IMR-90 (cell line): Measurements from ENCODE around the gene ARL14EP. TPM values are rescaled to one million over a fixed set of nuclear protein-coding genes. Genes with fewer than 3 reads are reported as not detected.

Experiments
- ATAC-seq: fragments of 200-7000 bp; cut with Tn5 transposase; 2 replicates; pipeline ENCODE4 v1.9.1; 2020; ENCODE audit warnings: low read depth, mild to moderate bottlenecking, moderate library complexity
- BruUV-seq: library from RNA; stranded (reverse); fragments of 400-500 nt; replicated peaks from 2 replicates; lab custom pipeline; 2021; lab: Mats Ljungman, UMichigan
- CTCF ChIA-PET: fragments of 300-600 bp; formaldehyde crosslinking; extraction: SDS; loops from one replicate; lab custom pipeline; 2021; ENCODE audit warnings: antibody characterized with exemption; lab: Yijun Ruan, JAX
- POLR2A ChIA-PET: fragments of 300-600 bp; sonication (Branson Sonifier 250); formaldehyde crosslinking; loops from one replicate; lab custom pipeline; 2022; ENCODE audit warnings: antibody characterized with exemption; ENCODE audit not compliant: unreplicated experiment; lab: Charles Lee
- DNase-seq: peaks from one replicate; pipeline ENCODE4 v3.0.0; 2013
- H2AFZ ChIP-seq: replicated peaks from 2 replicates; pipeline ENCODE3; 2013; ENCODE audit warnings: low read length, mild to moderate bottlenecking; ENCODE audit not compliant: poor library complexity
- H2AK5ac ChIP-seq: 2 replicates; pipeline ENCODE4 v1.6.1; 2013; ENCODE audit warnings: low read depth, low read length, inconsistent platforms
- H2AK9ac ChIP-seq: replicated peaks from 2 replicates; pipeline ENCODE3; 2013; ENCODE audit warnings: mild to moderate bottlenecking, low read depth, low read length, moderate library complexity; ENCODE audit not compliant: poor library complexity
- H2BK120ac ChIP-seq: 2 replicates; pipeline ENCODE4 v1.6.1; 2013; ENCODE audit warnings: low read depth, low read length, inconsistent platforms
- H2BK15ac ChIP-seq: 3 replicates; pipeline ENCODE4 v1.6.1; 2013; ENCODE audit warnings: low read depth, low read length, inconsistent platforms
- H2BK20ac ChIP-seq: 2 replicates; pipeline ENCODE4 v1.6.1; 2013; ENCODE audit warnings: low read depth, mild to moderate bottlenecking, inconsistent platforms, low read length, moderate library complexity
- H2BK5ac ChIP-seq: 2 replicates; pipeline ENCODE4 v1.6.1; 2013; ENCODE audit warnings: mild to moderate bottlenecking, low read depth, low read length, inconsistent platforms; ENCODE audit not compliant: poor library complexity, severe bottlenecking
- H3K14ac ChIP-seq: replicated peaks from 2 replicates; pipeline ENCODE4 v1.6.1; 2013; ENCODE audit warnings: low read depth, low read length, inconsistent platforms
- H3K18ac ChIP-seq: 2 replicates; pipeline ENCODE4 v1.6.1; 2013; ENCODE audit warnings: low read depth, low read length, control low read depth
- H3K23ac ChIP-seq: 2 replicates; pipeline ENCODE4 v1.6.1; 2013; ENCODE audit warnings: low read depth, low read length, inconsistent platforms
- H3K27ac ChIP-seq: 2 replicates; pipeline ENCODE4 v1.5.1; 2013; ENCODE audit warnings: mild to moderate bottlenecking, control low read depth, low read length; ENCODE audit not compliant: insufficient read depth
- H3K27me3 ChIP-seq: 2 replicates; pipeline ENCODE4 v1.6.1; 2013; ENCODE audit warnings: low read length; ENCODE audit not compliant: control insufficient read depth, insufficient read depth
- H3K36me3 ChIP-seq: 2 replicates; pipeline ENCODE4 v1.6.1; 2013; ENCODE audit warnings: low read length, mixed read lengths; ENCODE audit not compliant: control insufficient read depth, insufficient read depth
- H3K4ac ChIP-seq: 2 replicates; pipeline ENCODE4 v1.6.1; 2013; ENCODE audit warnings: low read depth, low read length, inconsistent platforms
- H3K4me1 ChIP-seq: 2 replicates; pipeline ENCODE4 v1.6.1; 2013; ENCODE audit warnings: low read length, mixed read lengths; ENCODE audit not compliant: control insufficient read depth, insufficient read depth
- H3K4me2 ChIP-seq: 2 replicates; pipeline ENCODE4 v1.6.1; 2013; ENCODE audit warnings: low read depth, mild to moderate bottlenecking, control low read depth, low read length, moderate library complexity
- H3K4me3 ChIP-seq: 2 replicates; pipeline ENCODE4 v1.5.1; 2013; ENCODE audit warnings: low read depth, mild to moderate bottlenecking, control low read depth, low read length, moderate library complexity; ENCODE audit not compliant: insufficient read depth
- H3K56ac ChIP-seq: 2 replicates; pipeline ENCODE4 v1.6.1; 2013; ENCODE audit warnings: low read length, inconsistent platforms; ENCODE audit not compliant: insufficient read depth; ENCODE audit errors: extremely low read depth
- H3K79me1 ChIP-seq, 2 experiments: 2 replicates each; pipeline ENCODE4 v1.6.1; 2013; ENCODE audit warnings: low read length in 2 of 2, inconsistent platforms in 1 of 2, low read depth in 1 of 2
- H3K9ac ChIP-seq: 2 replicates; pipeline ENCODE4 v1.6.1; 2013; ENCODE audit warnings: low read depth, low read length, control low read depth
- H3K9me1 ChIP-seq: 2 replicates; pipeline ENCODE4 v1.6.1; 2013; ENCODE audit warnings: low read length, inconsistent platforms; ENCODE audit not compliant: insufficient read depth
- H3K9me3 ChIP-seq: 2 replicates; pipeline ENCODE4 v1.6.1; 2013; ENCODE audit warnings: low read length; ENCODE audit not compliant: control insufficient read depth, insufficient read depth
- H4K20me1 ChIP-seq: 2 replicates; pipeline ENCODE4 v1.6.1; 2013; ENCODE audit warnings: low read length, inconsistent platforms; ENCODE audit not compliant: insufficient read depth
- H4K5ac ChIP-seq: 2 replicates; pipeline ENCODE4 v1.6.1; 2013; ENCODE audit warnings: mild to moderate bottlenecking, low read depth, low read length, control low read depth
- H4K8ac ChIP-seq, 2 experiments: 2 replicates each; pipeline ENCODE4 v1.6.1; 2013; ENCODE audit warnings: low read depth in 2 of 2, low read length in 2 of 2, control low read depth in 1 of 2, inconsistent platforms in 1 of 2
- H4K91ac ChIP-seq: 2 replicates; pipeline ENCODE4 v1.6.1; 2013; ENCODE audit warnings: low read depth, low read length, inconsistent platforms; ENCODE audit not compliant: insufficient read depth
- CEBPB ChIP-seq: IDR thresholded peaks from 2 replicates; pipeline ENCODE4 v1.6.1; 2012; ENCODE audit warnings: low read depth, low read length, improper control_type of control experiment
- MAFK ChIP-seq: IDR thresholded peaks from 2 replicates; pipeline ENCODE4 v1.6.1; 2012; ENCODE audit warnings: low read depth, low read length, improper control_type of control experiment
- MXI1 ChIP-seq: IDR thresholded peaks from 2 replicates; pipeline ENCODE4 v1.6.1; 2012; ENCODE audit warnings: low read depth, mild to moderate bottlenecking, low read length, moderate library complexity, borderline replicate concordance
- NFE2L2 ChIP-seq: fragments of 150-350 bp; IDR thresholded peaks from 2 replicates; pipeline ENCODE4 v1.6.1; 2016; ENCODE audit warnings: low read depth, mild to moderate bottlenecking, low read length
- POLR2A ChIP-seq: IDR thresholded peaks from 2 replicates; pipeline ENCODE4 v1.6.1; 2012; ENCODE audit warnings: mild to moderate bottlenecking, low read depth, low read length
- SMC3 ChIP-seq: fragments of 150-350 bp; IDR thresholded peaks from 2 replicates; pipeline ENCODE4 v1.6.1; 2016; ENCODE audit warnings: low read depth, mild to moderate bottlenecking, antibody characterized with exemption, low read length, moderate library complexity
- WGBS, 2 experiments: methylation state at CpG; one replicate each; pipeline versions ENCODE4 v1.1.5 to v1.1.7; 2013; ENCODE audit warnings: missing lambda C conversion rate in 2 of 2; ENCODE audit not compliant: insufficient read length in 1 of 2; ENCODE audit errors: extremely low coverage in 2 of 2; 5-methylcytosine and 5-hydroxymethylcytosine counted together
- dilution Hi-C: fragments of 300-500 bp; cut with HindIII; formaldehyde crosslinking; loops from one replicate; pipeline ENCODE4 v1.14.3; 2018; ENCODE audit warnings: low sequenced_read_pairs; ENCODE audit not compliant: unreplicated experiment
- in situ Hi-C: fragments of 300-500 bp; cut with MboI; formaldehyde crosslinking; loops from 3 replicates; pipeline ENCODE4 v1.14.3; 2019; ENCODE audit warnings: low sequenced_read_pairs, inconsistent platforms, mixed read lengths
- intact Hi-C: fragments of 100-400 bp; cut with micrococcal nuclease; formaldehyde crosslinking; loops from 2 replicates; pipeline ENCODE4 v1.10.0; 2022
- polyA plus RNA-seq, 3 experiments: library from polyadenylated mRNA; depleted of rRNA; stranded (reverse); fragments of >200 nt; gene quantifications; 2 replicates each; pipeline ENCODE4 v1.2.3, GENCODE V29; 2012; ENCODE audit warnings: low replicate concordance in 1 of 3
- total RNA-seq: library from RNA; depleted of rRNA; stranded (reverse); fragments of >200 nt; gene quantifications from 2 replicates; pipeline ENCODE4 v1.2.3, GENCODE V29; 2012

Gene ARL14EP
- total and polyA plus RNA-seq, 2 of the 4 experiments (the other 2 are of a cell fraction), result 13.8 to 15.7 TPM

GRCh38 chr11:30285416-30286121, 37.3 kb upstream of the ARL14EP start:
- CTCF ChIA-PET, result no interaction called here
- no peak overlapping the region for H2AK5ac ChIP-seq
- WGBS, 2 experiments, result no CpG with 5 or more reads among the region's 3 CpGs

More at GRCh38 chr11:30285416-30286121, 37.3 kb upstream of the ARL14EP start:
- H3K56ac ChIP-seq, result no peak overlapping the region
- no peak overlapping the region for H2BK15ac ChIP-seq
- TF ChIP-seq CEBPB (no peak), MAFK (peak; percentile 51; the same call in 1 of the 2 replicates), MXI1 (no peak), NFE2L2 (no peak), SMC3 (no peak), POLR2A (no peak)
- no peak overlapping the region for H3K14ac ChIP-seq
- H3K4me1 ChIP-seq, result no peaks in the 10 kb centered on the region
- H3K4ac ChIP-seq, result no peak overlapping the region
- BruUV-seq, result no TSS peak
- no peak overlapping the region for H2BK120ac ChIP-seq
- dilution Hi-C loops (no loop called here), intact Hi-C loops (no loop called here), in situ Hi-C loops (no loop called here)
- no peaks in the 10 kb centered on the region for H3K36me3 ChIP-seq
- no peak overlapping the region for H3K4me3 ChIP-seq
- no peak overlapping the region for H3K27ac ChIP-seq
- no peak overlapping the region for H2BK5ac ChIP-seq
- DNase-seq, result no peak
- H3K9me1 ChIP-seq, result no peaks in the 10 kb centered on the region
- H2AK9ac ChIP-seq, result no peak overlapping the region
- H3K4me2 ChIP-seq, result no peak overlapping the region
- ATAC-seq, result no peak
- no peaks in the 10 kb centered on the region for H3K79me1 ChIP-seq
- no peaks in the 10 kb centered on the region for H3K27me3 ChIP-seq
- H4K8ac ChIP-seq, result no peak overlapping the region
- no peaks in the 10 kb centered on the region for H4K20me1 ChIP-seq
- no peak overlapping the region for H3K18ac ChIP-seq
- no peak overlapping the region for H3K9ac ChIP-seq
- POLR2A ChIA-PET, result no interaction called here
- no peak overlapping the region for H4K91ac ChIP-seq
- no peak overlapping the region for H3K23ac ChIP-seq
- no peak overlapping the region for H4K5ac ChIP-seq
- no peak overlapping the region for H2AFZ ChIP-seq
- H3K9me3 ChIP-seq, result no peaks in the 10 kb centered on the region
- H2BK20ac ChIP-seq, result no peak overlapping the region
